PC-9 (cell line): ENCODE results near the gene CTNNA1.

ENCODE experiments used
- EZH2 ChIP-seq: fragments of 200-600 bp; sonication (generic); IDR thresholded peaks from 2 replicates; pipeline ENCODE4 v1.8.0; 2017; ENCODE audit warnings: antibody characterized with exemption, low read depth
- TF ChIP-seq, protein P1 (sequence below): fragments of 200-600 bp; sonication (generic); conservative IDR thresholded peaks from 2 replicates; pipeline ENCODE4 v1.6.1; 2017; ENCODE audit warnings: mixed run types, antibody characterized with exemption, mild to moderate bottlenecking, moderate library complexity

GRCh38 chr5:138927979-138928378 lies 174.8 kb downstream of the CTNNA1 start:
- TF ChIP-seq, protein P1, sequence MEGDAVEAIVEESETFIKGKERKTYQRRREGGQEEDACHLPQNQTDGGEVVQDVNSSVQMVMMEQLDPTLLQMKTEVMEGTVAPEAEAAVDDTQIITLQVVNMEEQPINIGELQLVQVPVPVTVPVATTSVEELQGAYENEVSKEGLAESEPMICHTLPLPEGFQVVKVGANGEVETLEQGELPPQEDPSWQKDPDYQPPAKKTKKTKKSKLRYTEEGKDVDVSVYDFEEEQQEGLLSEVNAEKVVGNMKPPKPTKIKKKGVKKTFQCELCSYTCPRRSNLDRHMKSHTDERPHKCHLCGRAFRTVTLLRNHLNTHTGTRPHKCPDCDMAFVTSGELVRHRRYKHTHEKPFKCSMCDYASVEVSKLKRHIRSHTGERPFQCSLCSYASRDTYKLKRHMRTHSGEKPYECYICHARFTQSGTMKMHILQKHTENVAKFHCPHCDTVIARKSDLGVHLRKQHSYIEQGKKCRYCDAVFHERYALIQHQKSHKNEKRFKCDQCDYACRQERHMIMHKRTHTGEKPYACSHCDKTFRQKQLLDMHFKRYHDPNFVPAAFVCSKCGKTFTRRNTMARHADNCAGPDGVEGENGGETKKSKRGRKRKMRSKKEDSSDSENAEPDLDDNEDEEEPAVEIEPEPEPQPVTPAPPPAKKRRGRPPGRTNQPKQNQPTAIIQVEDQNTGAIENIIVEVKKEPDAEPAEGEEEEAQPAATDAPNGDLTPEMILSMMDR: no peak
- TF ChIP-seq EZH2: no peak
